ENCODE results near the gene MGST3.
"Not testable (repeated sequence)": the region's sequence is repeated elsewhere in the genome, so short reads cannot be mapped to it uniquely, and the experiment has no call there.

Gene MGST3

DNA sequence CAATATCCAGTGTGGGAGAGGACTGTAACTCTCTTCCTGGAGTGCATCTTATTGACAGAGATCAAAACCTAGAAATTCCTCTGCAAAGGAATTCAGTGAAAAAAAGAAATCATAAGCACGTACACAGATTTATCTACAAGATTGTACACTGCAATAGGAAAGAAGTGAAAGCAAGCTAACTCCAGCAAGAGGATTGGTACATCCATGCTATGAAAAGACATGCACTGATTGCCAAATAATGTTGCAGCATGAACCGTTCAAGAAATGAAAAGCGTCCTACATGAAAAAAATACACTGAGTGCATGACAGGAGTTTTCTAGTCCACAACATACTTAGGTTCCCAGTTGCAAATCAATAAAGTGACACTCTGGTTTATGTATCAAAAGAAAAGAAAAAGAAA, 1.9 kb upstream of the MGST3 start:
- no peak for DNase-seq (ENCODE audit: low read depth in 2 of 2)

DNA sequence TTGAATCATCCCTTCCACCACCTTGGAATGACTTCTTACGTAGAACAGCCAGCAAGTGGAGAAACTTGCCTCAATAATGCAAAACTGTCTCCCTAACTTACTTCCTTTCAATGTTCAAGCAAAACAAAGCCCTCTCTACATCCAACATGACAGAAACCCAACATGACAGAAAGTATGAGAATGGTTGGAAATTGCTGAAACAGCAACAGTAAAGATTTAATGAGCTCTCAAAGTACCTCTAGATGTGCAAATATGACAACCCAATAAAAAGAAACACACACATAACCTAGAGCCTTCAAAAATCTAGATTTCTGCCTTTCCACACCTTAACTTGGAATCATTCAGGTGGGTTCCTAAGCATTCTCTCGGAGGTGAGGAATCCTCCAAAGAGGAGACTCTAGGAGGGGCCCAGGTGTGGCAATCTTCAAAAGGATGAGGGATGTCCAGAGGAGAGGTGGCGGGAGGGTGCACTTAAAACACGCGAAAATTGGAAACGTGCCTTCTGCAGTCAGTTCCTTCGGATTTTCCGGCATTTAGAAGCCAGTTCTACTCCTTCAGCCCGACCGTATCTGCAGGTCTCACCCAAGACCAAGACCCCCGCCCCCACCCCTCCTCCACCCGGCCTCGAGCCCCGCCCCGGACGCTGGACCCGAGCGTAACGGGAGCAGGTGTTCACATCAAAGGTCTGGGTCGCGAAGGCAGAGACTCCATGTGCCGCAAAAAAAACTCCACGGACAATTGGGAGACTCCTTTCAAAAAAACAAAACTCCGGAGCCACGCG, 996 bp upstream of the MGST3 start:
- DNase-seq (ENCODE audit: low read depth in 2 of 2), result no peak

DNA sequence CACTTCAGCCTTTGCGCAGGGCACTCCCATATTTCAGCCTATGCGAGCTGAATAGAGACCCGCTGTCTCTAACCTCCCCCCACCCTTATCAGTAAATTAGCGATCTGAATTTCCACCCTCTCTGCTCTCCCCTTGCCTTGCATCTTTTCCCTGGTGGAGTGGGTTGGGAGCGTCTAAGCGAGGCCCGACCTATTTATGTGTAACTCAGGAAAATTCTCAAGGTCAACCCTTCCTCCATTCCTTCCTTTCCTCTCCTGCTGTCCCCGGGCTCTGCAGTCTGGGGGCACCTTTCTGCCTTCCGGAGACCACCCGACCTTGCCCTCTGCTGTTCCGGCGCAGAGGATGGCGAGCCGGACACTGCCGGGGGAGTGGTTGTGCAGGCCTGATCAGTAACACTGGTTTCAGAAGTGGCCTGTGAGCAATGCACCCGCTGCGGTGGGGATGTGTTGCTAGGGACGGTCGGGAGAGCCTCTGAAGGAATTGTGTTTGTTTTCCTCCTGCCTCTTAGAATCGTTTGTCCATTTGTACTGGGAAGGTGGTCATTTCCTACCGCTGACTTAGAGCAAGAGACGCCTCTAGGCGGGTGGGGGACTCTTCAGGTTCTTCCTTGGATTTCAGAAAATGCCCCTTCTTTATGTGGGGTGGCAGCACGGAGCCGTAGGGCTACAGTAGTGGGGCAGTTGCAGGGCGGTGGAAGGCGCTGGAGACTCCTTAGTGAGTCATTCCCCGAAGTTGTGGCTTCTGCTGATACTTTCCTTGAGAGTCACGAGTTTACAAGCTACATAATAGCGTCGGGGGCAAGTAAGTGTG, 513 bp downstream of the MGST3 start:
- DNase-seq (ENCODE audit: low read depth in 2 of 2), result peak; percentile 10 to 19

DNA sequence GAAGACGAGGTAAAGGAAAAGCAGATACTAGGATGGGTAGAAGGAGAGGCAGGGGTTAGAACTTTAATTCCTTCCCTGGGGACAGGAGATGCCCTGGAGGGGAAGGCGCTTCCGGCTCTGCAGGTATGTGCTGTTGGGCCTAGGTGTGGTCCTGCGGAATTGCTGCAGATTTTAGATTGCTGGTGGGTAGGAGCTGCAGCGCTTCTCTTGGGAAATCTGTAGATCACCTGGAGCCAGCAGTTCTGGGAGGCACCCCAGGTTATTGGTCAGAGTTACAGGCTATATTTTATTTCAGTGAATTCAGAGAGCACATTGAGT, 1.1 kb downstream of the MGST3 start:
- DNase-seq (ENCODE audit: low read depth in 2 of 2), result no peak

DNA sequence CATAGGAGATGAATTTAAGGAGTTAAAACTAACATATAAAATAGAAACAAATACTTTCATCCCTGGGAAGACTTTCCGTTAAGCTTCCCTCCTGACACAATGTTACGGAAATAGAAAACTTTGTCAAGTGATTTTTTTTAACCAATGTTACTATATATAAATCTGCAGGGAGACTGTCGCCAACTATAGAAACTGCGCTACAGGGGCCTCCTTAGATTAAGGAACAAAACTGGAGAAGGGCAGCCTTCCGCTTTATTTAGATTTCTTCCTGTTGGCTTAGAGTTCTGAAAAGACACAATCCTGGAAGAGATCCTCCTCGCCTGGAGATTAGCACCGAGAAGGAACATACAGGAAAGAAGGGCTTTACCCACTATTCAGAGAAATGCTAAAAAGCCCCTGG, 1.5 kb downstream of the MGST3 start:
- no peak for DNase-seq (ENCODE audit: low read depth in 2 of 2)

DNA sequence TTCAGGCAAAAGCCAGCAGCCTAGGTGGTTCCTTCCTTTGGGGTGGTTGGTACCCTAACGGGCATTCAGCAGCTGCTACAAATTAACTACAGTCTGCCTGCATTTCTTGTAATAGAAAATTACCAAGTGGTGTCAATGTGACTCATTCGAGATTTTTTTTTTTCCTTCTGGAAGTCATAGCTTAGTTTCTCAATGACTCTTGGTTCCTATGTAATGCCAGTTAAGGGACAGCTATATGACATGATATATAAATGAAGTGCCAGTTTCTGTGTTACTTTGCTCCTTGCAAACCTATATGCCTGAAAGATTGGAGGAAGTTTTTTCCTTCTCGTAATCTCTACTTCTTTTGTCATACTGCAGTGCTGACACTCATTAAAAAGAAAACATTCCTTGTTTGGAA, 2.6 kb downstream of the MGST3 start:
- DNase-seq (ENCODE audit: low read depth in 2 of 2), result no peak

DNA sequence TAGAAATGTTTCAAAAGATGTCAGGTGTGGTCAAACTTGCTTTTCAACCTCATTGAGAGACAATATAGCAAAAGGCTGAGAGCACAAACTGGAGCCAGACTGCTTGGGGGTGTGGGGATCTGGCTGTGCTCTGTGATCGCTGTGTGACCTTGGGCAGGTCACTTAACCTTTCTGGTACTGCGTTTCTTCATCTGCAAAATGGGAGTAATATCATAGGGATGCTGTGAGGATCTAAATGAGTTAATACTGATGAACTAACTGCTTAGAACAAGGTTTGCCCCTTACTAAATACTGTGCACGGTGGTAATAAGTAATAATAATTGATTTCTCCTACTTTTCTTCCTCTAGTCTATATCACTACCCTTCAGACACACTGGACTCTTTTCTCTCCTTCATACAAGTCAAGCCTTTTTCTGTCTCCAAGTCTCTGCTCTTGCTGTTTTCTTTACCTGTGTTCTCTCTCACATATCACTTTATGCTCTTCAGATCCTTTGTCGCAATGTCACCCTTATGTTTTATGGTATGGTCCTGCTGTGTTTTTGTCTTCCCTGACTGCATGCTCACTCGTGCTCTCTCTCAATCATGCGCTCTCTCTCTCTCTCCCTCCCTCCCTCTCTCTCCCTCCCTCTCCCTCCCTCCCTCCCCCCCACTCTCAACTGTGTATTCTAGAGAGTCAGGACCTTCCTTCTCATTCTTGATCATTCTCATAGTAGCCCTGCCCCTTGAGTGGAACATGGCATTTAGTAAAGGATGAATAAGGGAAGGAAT, 3.3 kb downstream of the MGST3 start:
- DNase-seq (ENCODE audit: low read depth in 2 of 2), result no peak

DNA sequence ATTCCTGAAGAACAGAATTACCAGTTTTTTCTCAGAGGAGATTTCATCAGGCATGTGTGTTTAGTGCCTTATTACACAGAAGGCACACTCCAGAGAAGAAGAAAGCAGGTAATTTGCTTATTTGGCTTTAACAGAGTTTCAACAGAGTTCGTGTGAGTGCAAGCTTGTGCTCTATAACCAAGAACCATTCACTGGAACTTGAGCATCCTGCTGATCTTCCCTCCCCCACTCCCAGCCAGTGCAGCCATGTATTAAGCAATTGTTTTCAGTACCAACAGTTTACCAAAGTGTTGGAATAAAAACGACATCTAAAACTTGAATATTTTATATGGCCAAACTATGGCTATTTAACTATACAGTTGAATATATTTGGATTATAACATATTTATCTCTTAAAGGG, 4.3 kb downstream of the MGST3 start:
- DNase-seq (ENCODE audit: low read depth in 2 of 2), result no peak

DNA sequence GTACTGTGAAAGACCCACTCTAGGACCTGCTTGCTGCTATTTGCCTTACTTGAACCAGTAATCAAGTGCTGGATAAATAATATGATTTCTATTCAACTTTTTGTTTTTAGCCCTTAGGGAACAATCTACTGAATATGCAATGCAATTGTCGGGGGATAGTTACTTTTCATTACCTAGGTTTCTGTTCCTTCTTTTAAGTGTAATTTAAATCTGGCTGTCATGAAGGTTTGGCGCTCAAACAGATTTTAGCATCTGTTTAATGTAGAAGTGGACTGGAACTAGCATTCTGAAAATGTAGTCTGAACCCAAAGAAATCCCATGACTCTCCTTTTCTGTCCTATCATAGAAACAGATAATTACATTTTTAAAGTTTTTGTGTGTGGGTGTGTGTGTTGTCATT, 4.8 kb downstream of the MGST3 start:
- DNase-seq (ENCODE audit: low read depth in 2 of 2), result no peak

DNA sequence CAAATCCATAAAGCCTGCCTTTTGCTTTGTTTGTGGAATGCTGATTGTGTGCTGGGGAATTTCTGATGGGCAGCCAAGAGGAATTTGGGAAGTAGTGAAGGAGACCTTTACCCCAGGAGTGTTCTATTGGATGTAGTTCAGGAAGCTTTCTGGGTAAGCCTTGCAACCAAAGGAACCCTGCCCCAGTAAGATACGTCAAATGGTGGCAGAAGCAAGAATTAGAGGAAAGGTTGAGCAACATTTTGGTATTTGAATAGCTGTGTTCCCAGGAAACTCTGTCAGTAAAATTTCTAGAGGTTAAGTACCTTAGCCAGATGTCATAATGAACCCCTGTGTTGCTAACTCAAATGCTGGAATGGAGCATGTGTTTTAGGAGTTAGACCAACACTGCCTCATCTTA, 6.4 kb downstream of the MGST3 start:
- DNase-seq (ENCODE audit: low read depth in 2 of 2), result no peak

DNA sequence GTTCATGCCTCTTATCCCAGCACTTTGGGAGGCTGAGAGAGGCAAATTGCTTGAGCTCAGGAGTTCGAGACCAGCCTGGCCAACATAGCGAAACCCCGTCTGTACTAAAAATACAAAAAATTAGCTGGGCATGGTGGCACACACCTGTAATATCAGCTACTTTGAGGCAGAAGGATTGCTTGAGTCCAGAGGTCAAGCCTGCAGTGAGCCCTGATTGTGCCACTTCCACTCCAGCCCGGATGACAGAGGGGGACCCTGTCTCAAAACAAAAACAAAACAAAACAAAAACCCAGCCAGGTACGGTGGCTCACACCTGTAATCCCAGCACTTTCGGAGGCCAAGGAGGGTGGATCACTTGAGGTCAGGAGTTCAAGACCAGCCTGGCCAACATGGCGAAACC, 7.2 kb downstream of the MGST3 start:
- not testable (repeated sequence) for DNase-seq (ENCODE audit: low read depth in 2 of 2)

DNA sequence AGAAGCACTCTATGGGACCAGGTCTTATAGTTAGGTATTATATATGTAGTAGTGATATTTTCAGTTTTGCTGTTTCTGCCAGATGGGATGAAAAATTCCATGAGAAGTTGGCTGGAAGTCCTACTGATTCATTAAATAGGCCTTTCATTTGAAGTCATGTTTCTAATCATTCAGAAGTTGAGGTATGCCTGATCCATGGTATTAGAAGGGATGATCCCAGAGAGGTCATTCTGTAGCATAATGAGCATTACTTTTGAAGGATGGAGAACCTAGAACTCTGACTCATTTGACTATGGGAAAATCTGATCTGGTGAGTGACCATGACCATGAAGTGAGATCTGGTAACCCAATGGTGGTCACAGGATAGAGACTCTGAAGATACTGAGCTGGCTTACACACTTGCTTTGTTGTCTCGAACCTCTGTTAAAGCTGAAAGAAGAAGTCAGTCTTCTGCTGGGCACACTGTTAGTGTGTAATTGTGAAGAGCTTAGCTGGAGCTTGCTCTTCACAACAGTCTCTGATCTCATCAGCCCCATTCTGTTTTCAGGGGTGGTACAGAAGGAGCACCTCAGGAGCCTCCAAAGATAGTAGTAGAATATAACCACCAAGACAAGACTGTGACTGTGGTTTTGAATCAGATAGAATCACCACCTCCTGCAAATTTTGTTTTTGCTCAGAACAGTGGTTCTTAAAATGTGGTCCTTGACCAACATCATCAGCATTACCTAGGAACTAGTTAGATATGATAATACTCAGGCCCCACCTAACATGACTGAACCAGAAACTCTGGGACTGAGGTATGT, 9.0 kb downstream of the MGST3 start:
- no peak for DNase-seq (ENCODE audit: low read depth in 2 of 2)

DNA sequence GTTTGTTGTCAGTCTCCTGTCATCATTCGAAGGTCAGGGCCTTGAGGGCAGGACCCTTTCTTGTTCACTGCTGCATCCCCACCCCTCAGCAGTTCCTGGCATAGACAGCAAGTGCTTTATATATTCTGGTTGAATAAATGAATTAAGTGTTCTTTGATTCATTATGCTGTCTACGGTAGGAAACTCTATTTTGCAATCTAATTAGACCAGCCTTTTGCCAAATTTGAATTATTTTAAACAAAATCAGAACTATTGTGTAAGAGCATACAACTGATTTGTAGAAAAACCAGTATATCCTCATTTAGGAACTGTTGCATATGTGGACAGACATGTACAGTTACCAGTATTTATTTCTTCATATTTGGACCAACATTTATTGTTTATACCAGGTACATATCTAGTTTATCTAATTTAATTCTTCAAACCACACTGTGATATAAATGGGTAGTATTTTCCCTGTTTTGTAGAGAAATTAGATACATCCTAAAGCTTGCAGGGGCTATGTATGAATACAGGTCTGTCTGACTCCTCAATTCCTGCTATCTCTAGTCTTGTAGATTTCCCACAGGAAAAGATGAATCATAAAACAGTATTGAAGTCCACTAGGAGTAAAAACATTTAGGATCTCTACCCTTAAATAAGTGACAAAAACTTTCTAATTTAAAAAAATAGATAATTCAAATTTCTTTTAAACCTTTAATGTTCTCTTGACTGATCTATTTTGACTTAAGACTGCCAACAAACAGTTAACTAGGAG, 10.4 kb downstream of the MGST3 start:
- DNase-seq (ENCODE audit: low read depth in 2 of 2), result no peak

DNA sequence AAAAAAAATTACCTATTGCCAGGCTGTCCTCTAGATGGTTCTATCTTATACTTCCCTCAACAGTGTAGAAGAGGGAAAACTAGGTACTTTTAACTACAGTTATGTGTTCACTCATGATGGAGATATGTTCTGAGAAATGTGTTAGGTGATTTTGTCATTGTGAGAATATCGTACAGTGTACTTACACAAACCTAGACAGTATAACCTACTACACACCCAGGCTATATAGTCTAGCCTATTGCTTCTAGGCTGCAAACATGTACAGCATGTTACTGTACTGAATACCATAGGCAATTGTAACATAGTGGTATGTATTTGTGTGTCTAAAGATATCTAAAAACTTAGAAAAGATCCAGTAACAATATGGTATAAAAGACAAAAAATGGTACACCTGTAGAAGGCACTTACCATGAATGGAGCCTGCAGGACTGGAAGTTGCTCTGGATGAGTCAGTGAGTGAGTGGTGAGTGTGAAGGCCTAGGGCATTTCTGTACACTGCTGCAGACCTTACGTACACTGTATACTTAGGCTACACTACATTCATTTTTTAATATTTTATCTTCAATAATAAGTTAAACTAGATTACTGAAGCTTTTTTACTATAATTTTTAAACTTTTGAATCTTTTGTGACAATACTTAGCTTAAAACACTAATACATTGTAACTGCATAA, 13.2 kb downstream of the MGST3 start:
- DNase-seq (ENCODE audit: low read depth in 2 of 2), result no peak

DNA sequence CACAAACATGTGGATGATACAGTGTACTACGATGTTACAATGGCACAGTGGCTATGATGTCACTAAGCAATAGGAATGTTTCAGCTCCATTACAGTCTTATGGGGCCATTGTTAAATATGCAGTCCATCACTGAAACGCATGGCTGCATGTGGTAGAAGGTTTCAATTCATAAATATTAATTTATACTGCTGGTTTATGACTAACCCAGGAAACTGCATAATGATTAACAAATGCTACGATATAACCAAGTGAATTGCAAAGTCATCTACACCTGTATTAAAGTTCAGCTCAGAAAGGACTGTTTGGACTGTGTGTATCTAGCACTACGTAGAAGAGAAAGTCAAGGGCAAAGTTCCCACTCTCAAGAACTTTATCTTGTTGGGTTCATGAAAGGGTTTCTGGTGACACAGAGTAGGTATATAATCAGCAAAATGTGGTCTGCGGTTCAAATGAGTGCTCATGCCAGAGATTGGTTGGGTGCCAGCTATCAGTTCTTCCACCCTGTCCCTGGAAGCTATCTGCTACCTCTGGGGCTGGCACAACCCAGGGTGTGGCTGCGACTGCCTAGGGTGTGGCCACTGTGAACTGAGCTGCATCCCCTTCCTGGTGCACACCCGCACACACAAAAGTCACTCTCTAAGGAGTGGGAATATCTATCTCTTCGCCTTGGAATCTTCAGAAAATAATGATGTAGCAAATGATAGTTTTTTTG, 14.8 kb downstream of the MGST3 start:
- DNase-seq (ENCODE audit: low read depth in 2 of 2), result no peak

DNA sequence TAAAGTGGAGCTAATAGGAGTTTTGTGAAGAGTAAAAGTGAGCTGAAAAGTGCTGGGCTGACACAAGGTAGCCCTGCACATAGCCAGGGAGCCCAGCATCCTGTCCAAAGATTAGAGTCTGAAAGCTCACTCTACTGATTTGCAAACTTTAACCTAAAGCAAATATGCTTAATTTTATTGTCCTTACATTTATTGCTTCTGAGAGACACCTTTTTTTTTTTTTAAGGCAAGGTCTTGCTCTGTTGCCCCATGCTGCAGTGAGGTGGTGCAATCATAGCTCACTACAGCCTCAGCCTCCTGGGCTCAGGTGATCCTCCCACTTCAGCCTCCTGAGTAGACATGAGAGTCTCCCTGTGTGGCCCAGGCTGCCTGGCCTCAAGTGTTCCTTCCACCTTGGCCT, 16.5 kb downstream of the MGST3 start:
- DNase-seq (ENCODE audit: low read depth in 2 of 2), result no peak

DNA sequence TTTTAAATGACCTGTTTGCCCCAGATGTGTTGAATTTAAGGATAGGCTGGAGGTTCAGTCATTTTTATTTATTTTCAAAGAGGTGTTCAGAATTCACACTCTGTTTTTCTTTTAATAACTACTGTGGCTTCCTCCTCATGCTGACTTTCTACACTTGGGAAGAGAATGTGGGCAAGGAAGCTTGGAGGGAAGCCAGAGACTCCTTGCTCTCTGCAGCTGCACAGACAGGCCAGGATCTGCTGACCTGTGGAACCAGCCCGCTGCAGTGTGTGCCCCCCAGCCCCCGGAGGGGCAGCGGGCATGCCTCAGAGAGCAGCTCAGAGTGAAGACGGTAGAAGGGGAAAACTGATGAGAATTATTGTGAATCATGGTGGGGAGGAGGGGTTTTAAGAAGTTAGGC, 16.9 kb downstream of the MGST3 start:
- DNase-seq (ENCODE audit: low read depth in 2 of 2), result no peak

DNA sequence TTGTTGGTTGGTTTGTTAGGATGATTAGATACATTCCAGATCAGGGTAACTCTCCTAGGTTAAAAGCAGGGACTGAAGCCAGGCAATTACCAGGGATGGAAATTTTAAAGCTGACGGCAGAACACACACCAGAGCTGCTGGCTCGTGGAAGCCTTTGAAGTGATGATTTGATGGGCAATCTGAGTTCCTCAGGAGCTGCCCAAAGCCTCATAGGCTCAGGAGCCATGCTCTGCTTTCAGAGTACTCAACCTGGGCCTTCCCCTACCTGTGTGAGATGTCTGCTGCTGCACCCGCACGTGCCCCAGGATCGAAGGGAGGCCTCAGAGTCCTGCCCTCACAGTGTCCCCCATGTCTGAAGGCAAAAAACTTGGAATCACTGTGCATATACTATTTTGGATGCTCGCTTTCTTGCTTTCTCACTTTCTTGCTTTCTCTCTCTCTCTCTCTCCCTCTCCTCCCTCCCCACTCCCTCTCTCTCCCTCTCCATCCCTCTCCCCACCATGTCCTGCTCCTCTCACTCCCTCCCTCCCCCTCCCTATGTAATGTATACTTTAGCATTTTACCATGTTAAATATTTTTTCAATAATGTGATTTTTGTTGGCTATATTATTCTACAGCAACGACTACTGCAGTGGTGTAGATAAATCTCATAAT, 18.0 kb downstream of the MGST3 start:
- no peak for DNase-seq (ENCODE audit: low read depth in 2 of 2)

DNA sequence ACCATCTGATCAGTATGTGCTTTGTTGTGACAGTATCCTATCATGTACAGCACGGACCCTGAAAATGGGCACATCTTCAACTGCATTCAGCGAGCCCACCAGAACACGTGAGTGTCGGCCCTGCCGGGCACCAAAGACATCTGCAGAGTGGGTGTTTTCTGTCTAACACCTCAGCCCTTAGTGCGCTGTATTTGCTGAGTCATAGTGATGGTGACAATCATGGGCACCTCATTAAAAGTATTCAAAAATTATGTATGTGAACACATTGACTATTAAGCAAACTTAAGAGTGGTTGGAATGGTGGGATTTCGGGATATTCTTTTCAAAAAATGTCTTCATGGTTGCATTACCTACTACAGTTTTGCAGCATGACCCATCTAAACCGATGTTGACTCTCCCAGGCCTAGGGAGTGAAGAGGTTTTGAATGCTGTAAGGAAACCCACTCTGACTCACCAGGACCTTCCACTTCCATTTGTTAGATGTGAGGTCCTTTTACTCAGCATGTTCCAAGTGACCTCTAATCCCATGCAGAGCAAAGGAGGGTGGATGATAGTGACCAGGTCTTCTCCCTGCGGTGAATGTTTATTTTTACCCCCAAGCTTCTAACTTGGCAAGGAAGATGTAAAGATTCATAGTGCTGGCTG, 20.1 kb downstream of the MGST3 start:
- DNase-seq (ENCODE audit: low read depth in 2 of 2), result no peak

All from stimulated activated CD8-positive, alpha-beta memory T cell treated with anti-CD3 and anti-CD28 coated beads, Interleukin-15, amount 100 ng/mL, for 4 hours (primary cell).